ENCODE data around the gene GRIN3A.

Gene GRIN3A

DNA sequence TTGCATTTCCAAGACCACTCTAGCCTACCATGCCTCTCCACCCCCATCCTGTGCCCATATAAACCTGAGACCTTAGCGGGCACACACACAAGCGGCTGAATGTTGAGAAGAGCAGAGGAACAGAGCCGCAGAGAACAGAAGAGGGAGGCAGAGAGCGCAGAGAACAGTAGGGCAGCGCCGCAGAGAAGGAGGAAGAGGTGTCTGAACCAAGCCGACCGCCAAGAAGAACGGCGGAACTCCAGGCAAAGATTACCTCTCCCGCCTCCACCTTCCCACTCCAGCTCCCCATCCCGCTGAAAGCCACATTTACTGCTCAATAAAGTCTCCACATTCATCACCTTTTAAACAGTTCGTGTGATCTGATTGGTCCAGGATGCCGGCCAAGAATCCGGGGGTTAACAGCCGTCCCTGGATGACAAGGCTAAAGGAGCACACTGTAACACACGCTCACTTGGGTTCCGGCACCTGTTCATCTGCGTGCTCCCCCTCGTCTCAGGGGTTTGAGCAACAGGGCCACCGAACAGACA lies 33.2 kb downstream of the GRIN3A start:
- DNase-seq: no peak

DNA sequence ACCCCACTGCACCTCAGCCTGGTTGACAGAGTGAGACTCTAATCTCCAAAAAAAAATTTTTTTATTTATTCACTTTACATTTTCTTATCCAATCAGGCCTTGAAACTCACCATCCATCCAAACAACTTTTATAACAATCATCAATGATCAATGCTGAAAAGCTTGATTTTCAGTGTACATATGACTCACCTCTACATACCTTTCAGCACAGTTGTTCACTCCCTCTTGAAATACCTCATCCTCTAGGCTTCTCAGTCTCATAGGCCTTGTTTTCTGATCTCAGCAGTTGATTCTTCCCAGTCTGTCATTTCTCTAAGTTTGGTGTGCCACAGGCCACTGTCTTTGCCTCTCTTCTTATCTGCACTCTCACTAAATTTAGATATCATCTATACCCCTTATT lies 36.2 kb downstream of the GRIN3A start:
- no peak for DNase-seq

DNA sequence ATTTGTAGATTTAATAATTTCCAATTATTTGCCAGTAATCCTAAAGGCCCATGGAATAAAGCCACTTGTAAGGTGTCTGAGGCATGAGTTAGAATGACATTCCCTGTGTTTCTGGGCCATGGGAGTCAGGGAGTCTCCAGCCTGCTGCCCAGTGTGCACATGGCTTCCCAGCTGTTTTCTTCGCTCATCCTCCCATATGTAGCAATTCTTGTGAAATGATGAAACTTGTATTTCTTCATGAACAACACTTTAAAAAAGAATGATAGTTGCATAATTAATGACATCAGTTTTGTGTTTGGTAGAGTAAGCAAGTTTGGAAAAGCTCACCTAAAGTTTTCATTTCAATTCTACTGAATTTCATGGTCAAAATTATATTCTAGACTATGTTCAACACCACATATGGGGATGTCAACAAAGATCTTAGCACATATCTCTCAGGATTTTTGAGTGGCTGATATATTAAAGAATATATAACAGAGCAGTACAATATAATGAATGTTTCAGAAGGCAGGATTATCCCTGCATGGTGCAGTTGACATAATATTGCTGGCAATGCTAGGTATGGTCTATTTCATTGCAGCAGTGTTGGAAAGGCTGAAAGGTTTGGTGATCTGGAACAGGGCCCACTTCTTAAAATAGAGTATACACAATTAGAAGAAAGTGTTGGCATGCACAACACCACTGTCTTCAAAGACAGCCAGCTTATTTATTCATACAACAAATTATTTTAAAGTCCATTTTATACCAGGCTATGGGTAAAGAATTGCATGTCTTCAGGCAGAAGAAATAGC lies 44.7 kb downstream of the GRIN3A start:
- no peak for DNase-seq

DNA sequence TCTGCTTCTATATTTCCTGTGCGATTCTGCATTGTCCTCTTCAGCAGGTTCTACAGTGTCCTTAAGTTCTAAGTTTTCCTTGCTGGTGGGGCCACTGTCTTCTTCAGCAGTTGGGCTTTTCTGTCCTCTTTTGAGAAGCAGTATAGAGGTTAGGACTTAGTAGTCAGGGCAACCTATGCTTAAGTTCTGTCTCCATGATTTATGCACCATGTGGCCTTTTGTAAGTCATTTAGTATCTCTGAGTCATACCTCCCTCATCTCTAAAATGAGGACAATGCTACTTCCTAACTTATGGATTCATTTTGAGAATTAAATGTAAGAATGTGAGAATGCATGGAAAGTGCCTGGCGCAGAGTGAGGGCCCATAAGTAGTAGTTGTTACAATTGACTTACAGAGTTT lies 46.8 kb downstream of the GRIN3A start:
- DNase-seq: no peak

DNA sequence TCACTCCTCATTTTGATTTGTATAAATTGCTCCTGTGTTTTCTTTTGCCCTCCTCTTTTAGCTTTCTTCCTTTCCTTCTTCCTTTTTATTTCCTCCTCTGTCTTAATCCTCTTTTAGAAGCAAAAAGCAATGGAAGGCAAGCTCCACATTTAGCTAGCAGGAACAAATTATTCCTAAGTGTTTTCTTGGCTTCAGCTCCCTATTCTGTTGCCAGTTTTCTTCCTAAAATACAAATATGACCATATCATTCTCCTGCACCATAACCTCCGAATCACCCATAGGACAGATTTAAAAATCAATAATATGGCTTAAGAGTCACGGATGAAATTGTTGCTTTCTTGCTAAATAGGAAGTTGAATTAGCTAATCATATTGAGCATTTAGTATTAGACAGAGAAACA lies 49.4 kb downstream of the GRIN3A start:
- DNase-seq: no peak

DNA sequence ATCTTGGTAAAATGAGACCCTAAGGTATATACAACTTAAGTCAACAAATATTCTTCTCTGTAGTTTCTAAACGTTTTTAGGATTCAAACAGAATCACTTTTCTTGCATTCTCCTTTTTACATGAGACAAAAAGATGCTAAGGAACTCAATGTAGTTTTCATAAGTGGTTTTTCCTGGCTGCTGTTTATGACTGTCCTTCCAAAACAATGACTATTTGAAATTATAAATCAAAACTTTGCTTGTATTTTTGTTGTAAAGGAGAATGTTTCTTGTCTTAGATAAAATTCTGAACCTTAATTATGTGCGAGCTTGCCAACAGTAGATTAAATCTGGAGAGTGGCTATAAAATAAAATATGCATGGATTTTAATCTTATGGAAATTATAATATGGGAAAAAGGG lies 53.8 kb downstream of the GRIN3A start:
- no peak for DNase-seq

DNA sequence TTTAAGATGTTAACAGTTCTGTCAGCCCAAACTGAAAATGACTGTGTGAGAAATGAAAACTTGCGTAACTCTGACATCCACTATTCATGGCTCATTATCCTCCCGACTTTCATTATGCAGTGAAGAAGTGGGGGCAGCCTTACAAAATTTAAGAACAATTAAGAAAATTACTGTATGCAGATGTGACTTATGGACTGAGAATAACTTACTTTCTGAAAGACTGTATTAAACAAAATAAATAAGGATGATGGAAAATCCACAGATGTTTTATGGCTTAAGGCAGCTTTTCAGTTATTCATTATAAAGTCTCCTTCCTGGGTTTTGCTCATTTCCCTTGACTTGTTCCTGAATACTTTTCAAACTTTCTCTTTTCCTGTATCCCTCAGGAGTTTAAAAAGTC lies 55.2 kb downstream of the GRIN3A start:
- no peak for DNase-seq

DNA sequence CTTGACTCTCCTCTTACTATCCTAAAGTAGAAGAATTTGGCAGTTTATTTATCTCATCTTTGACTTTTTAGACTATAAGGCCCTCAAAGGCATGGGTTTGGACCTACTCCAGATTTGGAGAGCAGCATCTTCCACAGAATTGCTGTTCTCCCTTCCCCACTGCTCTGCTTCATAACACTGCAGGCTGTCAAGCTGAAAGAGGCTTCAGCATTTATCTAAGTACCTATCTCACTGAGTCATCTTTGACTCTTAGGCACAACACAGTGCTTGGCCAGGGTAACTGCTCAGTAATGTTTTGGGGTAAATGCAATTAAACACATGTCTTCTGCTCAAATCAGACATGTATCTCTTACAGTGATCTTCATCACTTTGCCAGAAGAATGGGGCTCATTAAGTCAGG lies 60.6 kb downstream of the GRIN3A start:
- DNase-seq: no peak

DNA sequence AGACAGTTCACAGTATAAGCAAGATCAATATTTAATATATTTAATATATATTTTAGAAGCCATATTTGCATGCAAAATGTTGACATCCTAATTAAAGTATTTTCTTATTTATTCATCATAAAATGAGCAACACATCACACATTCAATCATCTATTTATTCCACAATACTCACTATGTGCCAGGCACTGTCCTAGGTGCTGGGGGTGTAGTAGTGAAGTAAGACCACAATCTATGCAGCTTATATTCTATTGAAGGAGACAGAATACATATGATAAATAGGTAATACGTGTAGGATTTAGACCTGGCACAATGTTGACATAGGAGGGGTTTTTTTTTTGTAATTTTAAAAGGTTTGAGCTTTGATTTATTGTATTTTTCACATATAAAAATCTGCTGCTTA lies 63.1 kb downstream of the GRIN3A start:
- DNase-seq: no peak

DNA sequence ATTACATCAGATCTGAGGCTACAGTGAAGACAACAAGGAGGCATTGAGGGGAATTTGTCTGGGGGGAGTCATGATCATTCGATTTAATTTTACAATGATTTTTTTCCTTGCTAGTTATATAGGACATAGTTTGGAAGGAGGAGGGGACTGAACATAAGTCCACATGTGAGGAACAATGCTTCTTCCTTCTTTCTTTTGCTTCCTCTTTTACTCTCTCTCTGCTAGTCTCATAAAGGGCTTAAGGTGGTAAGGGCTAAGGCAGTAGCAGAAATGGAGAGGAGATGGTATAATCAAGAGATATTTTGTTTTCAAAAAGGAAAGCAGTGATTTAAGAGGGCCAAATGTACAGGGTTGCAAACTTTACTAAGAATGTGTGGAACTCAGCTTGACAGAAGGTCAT lies 64.3 kb downstream of the GRIN3A start:
- DNase-seq: no peak

DNA sequence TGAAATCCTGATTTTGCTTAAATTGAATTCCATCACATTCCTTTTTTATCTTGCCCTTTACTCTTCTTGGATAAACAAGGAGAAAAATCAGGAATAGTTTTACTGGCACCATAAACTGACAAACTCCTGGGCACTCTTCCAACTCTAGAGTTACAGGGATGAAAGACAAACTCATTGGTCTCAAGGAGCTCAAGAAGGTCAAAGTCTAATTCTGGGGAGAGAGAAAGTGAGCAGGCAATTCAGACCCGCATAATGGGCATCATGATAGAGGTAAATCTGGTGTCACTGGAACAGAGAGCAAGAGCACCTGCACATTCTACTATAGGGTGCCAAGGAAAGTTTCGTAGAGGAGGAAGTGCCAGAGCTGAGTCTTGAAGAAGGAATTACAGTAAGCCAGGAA lies 64.8 kb downstream of the GRIN3A start:
- DNase-seq: no peak

DNA sequence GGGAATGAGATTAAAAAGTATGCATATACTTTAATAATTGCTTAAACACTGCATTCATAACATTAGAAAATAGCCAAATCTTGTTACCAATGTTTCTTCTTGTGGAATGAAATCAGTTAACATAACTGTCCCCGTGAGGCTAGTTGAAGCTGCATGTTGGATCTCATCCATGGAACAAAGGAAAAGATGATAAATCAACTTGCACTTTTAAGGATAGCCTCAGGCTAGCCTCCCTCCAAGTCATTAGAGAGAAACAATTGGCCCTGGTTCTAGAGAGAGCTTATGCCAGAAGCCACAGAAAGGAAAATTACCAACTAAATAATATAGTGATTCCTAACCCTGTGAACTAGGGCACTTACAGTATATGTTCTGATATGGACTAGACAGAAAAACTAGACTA lies 66.9 kb downstream of the GRIN3A start:
- DNase-seq: no peak

DNA sequence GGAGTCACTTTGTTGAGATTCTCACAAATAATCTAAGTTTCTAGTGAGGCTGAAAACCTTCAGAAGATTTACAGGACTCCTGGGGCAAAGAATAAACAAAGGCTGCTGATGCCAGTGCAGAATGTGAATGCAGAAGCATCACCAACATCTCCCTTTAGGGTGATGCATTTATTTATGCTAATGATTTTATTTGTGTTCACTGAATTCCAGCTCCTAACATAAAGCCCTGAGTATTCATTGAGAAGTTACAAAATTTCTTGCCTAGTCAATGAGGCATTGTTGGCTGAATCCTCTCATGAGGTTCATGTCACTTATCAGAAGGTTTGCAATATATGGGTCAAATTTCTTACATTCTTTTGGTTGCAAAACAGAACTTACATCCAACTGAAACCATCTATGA lies 70.0 kb downstream of the GRIN3A start:
- DNase-seq: no peak

DNA sequence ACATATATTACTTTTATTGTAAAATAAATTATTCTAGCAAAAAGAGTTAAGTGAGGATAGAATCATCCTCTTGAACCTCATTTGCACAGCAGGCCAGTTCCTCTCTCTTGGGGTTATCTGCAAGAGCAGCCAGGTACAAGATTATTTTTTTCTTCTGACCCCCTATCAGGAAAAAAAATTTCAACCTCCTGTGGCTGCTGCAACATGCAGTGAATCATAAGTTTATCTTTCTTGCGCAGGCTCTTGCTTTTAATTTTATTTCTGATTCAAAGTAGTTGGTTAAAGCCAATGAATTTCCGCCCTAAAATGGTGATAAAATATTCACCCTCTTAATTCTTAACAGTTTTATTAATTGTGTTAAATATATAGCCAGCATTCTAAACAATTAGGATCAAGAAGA lies 74.0 kb downstream of the GRIN3A start:
- no peak for DNase-seq

DNA sequence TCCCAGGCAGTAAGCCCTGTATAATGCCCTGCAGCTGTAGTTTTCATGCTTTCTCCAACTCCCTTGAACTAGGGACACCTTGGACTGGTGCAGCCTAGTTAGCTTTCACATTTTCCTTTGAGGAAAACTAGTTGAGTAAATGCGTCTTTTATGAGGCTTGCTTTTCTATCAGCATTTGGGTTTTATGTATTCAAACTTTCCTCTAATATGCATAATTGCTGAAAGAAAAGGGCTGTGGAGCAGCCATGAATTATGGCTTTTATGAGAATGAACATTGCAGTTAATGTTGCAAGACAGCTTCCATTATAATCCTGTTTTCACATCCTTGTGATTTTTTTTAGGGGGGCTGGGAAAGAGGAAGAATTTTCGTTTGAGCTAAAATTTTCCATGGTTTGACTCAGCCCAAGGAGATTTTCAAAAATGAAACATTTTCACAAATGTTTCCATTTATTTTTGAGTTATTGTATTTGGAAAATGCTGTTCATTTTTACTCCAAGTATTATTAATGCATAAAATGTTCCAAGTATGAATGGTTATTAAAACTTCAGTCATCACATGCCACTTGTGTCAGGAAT lies 85.8 kb downstream of the GRIN3A start:
- DNase-seq: no peak

DNA sequence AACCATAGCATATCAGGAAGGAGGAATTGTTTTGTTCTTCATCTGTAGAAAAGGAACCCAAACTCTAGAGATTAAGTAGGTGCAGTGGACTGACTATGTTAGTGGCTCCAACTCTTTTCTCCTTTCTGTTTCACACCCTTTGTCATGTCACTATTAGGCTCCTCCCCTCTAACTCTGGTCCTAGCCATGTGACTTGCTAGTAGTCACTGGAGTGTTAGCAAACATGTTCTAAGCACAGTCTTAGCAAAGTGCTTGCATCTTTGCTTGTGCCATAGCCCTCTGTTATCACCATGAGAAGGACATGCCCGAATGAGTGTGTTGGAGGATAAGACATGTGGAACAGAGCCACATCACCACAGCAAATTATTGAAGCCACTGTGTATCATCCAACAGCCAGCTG lies 88.3 kb downstream of the GRIN3A start:
- no peak for DNase-seq

DNA sequence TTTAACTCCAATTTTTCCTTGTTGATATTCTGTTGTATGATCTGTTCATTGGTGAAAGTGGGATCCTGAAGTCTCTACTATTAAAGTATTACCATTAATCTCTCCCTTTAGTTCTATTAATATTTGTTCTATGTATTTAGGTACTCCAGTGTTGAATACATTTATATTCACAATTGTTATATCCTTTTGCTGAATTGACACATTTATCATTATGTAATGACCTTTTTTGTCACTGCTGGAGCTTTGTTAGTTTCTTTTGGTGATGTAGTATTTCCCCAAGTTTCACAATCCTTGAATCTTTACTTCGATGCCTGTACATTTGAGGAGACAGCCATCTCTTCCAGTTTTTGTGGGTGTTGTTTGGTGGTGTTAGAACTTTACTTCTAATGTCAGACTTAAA lies 90.0 kb downstream of the GRIN3A start:
- no peak for DNase-seq

DNA sequence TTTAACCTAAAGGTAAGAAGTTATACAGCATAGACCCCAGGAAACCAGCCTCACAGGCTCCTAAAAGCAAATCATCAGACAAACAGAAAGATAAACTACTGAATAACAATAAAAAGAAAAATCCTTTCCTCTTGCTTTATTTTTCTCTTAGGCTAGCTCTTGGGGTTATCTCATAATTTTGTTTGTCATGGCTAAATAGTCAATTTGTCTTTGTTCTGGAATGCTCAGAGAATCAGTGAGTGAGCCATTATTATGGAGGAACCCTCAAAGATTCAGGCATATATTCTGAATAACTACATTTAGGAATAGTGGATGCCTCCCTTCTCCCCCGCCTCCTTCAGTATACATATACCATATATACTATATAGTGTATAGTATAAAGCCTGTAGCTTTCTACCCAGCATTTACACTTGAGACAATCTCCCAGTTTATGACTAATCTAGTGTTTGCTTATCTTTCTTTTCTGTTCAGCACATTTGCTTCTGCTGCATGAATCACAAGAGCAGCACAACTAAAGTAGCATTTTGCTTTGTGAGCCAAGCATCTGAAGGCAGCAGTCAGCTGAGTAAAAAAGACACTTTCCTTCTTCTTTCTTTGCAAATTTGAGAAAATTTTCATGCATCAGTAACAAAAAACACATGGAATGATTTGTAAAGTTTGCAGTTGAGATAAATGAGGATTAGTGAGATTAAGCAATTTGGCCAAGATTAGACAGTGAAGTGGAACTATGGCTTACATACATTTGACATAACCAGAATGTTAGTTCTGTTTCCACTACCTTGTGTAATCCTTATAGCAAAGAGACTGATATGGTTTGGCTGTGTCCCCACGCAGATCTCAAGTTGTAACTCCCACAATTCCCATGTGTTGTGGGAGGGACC lies 98.4 kb downstream of the GRIN3A start:
- no peak for DNase-seq

DNA sequence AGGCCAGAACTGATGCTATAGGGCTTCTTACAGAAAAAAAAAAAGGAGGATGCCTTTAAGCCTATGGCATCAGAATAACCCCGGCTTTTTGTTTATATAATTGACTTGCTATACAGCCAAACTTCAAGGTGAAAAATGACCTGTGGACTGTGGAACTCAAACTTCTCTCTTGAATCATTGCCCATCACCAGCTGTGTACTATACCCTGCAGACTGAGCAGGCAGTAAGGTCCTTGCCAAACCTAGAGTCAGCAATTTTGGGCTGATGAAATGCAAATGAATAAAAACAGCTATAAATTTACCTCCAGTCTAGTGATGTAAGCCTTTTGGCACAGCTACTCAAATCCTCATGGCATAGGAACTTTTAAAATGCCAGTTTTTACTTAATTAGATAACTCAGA lies 99.1 kb downstream of the GRIN3A start:
- DNase-seq: no peak

DNA sequence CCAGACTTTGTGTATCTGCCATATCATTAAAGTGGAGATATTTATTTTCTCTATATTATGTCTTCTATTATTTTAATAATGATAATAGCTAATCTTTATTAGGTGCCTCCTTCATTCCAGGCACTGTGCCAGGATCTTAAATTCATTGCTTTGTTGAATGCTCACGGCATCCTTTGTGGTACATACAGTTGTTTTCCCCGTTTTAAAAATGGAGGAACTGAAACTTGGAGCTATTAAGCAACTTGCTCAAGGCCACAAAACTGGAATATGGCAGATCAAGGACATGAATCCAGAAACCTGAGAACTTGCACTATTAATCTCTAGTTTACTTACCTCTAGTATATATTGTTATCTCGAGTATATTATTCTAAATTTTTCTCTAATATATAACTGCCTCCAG lies 102.2 kb downstream of the GRIN3A start:
- no peak for DNase-seq

DNA sequence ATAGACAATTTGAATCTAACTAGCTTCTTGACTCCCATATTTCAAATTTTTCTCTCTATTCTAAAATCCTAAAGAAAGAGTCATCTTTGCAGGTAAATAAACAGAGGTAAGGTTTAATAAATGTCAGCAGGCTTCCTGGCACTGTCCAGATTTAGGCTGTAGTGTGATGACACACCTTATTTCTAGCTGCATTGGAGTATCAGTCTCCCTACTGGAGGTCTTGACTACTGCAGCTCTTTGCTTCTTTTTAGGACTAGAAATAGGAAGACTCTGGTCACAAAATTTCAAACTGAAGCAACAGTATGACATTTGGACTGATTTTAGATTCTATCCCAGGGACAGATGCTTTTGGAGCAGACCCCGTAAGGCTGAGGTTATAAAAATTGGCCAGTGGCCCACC lies 103.0 kb downstream of the GRIN3A start:
- no peak for DNase-seq

DNA sequence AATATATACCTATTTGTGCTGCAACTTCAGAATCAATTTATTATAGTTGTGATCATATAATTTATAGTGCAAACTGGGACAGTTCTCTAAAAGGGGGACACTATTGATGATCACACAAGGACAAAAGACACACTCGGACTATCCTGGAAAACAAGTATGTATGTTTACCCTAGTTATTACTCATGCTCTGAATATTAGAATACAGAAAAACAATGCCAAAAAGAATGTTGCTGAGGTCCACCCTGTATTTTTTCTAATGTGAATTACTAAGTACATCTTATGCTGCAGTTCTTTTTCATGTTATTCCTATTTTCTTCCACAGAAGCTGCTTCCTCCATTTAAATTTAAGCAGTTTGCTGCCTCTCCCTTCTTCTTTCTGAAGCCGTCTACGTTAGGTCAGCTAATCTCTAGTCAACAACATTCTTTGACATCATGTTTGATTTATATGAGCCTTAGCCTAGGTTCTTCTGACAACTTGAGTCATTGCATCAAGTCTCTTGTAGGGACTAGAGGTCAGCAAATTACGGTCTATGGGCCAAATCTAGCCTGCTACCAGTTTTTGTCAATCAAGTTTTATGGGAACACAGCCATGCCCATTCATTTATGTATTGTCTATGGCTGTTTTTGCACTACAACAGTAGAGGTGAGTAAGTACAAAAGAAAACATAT lies 103.6 kb downstream of the GRIN3A start:
- no peak for DNase-seq

DNA sequence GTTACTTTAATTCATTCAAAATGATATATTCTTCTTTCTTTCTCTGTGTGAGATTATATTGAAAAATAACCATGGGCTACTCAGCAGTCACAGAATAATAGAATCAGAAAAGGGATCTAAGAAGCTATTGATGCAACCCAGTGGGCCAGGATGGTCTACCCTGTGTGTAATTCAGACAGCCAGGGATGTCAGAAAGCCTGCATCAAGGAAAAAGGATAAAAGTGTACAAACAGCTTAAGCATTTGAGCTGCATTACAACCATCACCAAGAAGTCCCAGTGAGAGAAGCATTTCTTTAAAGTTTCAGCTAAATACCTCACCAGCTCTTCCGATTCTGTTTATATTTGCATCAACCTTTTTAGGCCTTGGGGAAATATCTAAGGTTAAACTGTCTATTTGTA lies 105.8 kb downstream of the GRIN3A start:
- no peak for DNase-seq
